Motor neuron (in vitro differentiated cells): ENCODE results near the gene SLC28A2. TPM values are rescaled to one million over a fixed set of nuclear protein-coding genes. Genes with fewer than 3 reads are reported as not detected.
"Not testable (repeated sequence)": the region's sequence is repeated elsewhere in the genome, so short reads cannot be mapped to it uniquely, and the experiment has no call there.

Experiments
- ATAC-seq, 8 experiments: fragments of 200-7000 bp; cut with Tn5 transposase; replicated peaks in 6 of 8; 2 replicates each; pipeline ENCODE4 v1.8.0; 2021; ENCODE audit warnings: mild to moderate bottlenecking in 8 of 8, moderate library complexity in 8 of 8
- H3K27ac ChIP-seq, 2 donors: fragments of 250-450 bp; sonication (Bioruptor Pico); 2 replicates each; pipeline ENCODE4 v1.9.0; 2021; ENCODE audit warnings: antibody characterized with exemption in 2 of 2, mild to moderate bottlenecking in 2 of 2, moderate library complexity in 1 of 2
- H3K4me1 ChIP-seq, 2 donors: fragments of 250-450 bp; sonication (Bioruptor Pico); replicated peaks in 1 of 2; 2 replicates each; pipeline ENCODE4 v1.6.1; 2021; ENCODE audit warnings: antibody characterized with exemption in 2 of 2, mild to moderate bottlenecking in 2 of 2, moderate library complexity in 1 of 2
- H3K4me3 ChIP-seq, 5 donors: fragments of 250-450 bp; sonication (Bioruptor Pico); 2 replicates each; pipeline ENCODE4 v1.9.0; 2021; ENCODE audit warnings: antibody characterized with exemption in 5 of 5, mild to moderate bottlenecking in 5 of 5, moderate library complexity in 4 of 5
- whole genome bisulfite sequencing, 10 experiments: fragments of 450-650 bp; shearing (Covaris generic); methylation state at CpG; one replicate each; pipeline ENCODE4 v1.0.0; 2022; 5-methylcytosine and 5-hydroxymethylcytosine counted together
- in situ Hi-C, 9 experiments: fragments of 400-800 bp; cut with MboI; loops; one replicate each; pipeline ENCODE4 v1.15.0; 2021; ENCODE audit warnings: low sequenced_read_pairs in 9 of 9, low pct_unique_long_range_greater_than_20kb in 2 of 9; ENCODE audit not compliant: unreplicated experiment in 9 of 9
- total RNA-seq, 8 experiments: library from RNA; unstranded; fragments of 300-600 nt; gene quantifications; 2 replicates each; pipeline versions ENCODE4 v1.2.3 to v1.2.4, GENCODE V29; 2022

Gene SLC28A2
- total RNA-seq, 8 experiments from 2014 or later, result 0.04 to 1.5 (median 0.44) TPM

- WGBS, 10 experiments, result 0 to 100% (median 37%) methylated on average over 1 to 9 of the region's 11 CpGs; no CpG with 5 or more reads in 1 of the 10 experiments
- Histone ChIP-seq H3K4me3 (no peak overlapping the region), H3K27ac (no peak overlapping the region), H3K4me1 (no peaks in the 10 kb centered on the region)
- no peak for ATAC-seq
- in situ Hi-C loops, result no loop called here
These were observed 17.3 kb upstream of the SLC28A2 start for GRCh38 chr15:45234562-45235235.

GRCh38 chr15:45236806-45237205 lies 15.2 kb upstream of the SLC28A2 start:
- H3K27ac ChIP-seq, ATAC-seq, H3K4me3 ChIP-seq, H3K4me1 ChIP-seq, in situ Hi-C loops: not testable (repeated sequence)
- WGBS, 10 experiments, result 20 to 67% (median 40%) methylated on average over 1 to 5 of the region's 6 CpGs; no CpG with 5 or more reads in 1 of the 10 experiments

- no peak for ATAC-seq
- 17 to 70% (median 31%) methylated on average over 1 to 5 of the region's 9 CpGs; no CpG with 5 or more reads in 2 of the 10 experiments for WGBS, 10 experiments
- Histone ChIP-seq H3K4me3 (no peak overlapping the region), H3K27ac (no peak overlapping the region), H3K4me1 (no peaks in the 10 kb centered on the region)
- in situ Hi-C loops, result no loop called here
These were observed 9.7 kb upstream of the SLC28A2 start for GRCh38 chr15:45242289-45242688.

- H3K4me3 ChIP-seq, result no peak overlapping the region
- in situ Hi-C loops, result no loop called here
- no peak overlapping the region for H3K27ac ChIP-seq
- ATAC-seq, result no peak
- H3K4me1 ChIP-seq, result no peaks in the 10 kb centered on the region
- 0 to 100% (median 85%) methylated on average over 1 to 4 of the region's 4 CpGs; no CpG with 5 or more reads in 3 of the 10 experiments for WGBS, 10 experiments
These were observed 2.8 kb upstream of the SLC28A2 start for GRCh38 chr15:45249125-45249780.

GRCh38 chr15:45253330-45253729 lies 1.3 kb downstream of the SLC28A2 start:
- ATAC-seq, result peak in 1 of 8 experiments; percentile 49
- Histone ChIP-seq H3K4me1 (no peaks in the 10 kb centered on the region), H3K27ac (no peak overlapping the region), H3K4me3 (no peak overlapping the region)
- in situ Hi-C loops, result no loop called here
- 0 to 100% (median 86%) methylated on average over 1 to 2 of the region's 2 CpGs; no CpG with 5 or more reads in 3 of the 10 experiments for WGBS, 10 experiments

GRCh38 chr15:45254405-45254804 lies 2.4 kb downstream of the SLC28A2 start:
- Histone ChIP-seq H3K27ac (no peak overlapping the region), H3K4me3 (no peak overlapping the region), H3K4me1 (no peaks in the 10 kb centered on the region)
- peak in 1 of 8 experiments; percentile 59 for ATAC-seq
- 11 to 100% (median 86%) methylated on average over 1 of the region's 1 CpG; no CpG with 5 or more reads in 1 of the 10 experiments for WGBS, 10 experiments
- in situ Hi-C loops, result no loop called here

GRCh38 chr15:45254824-45255223 lies 2.8 kb downstream of the SLC28A2 start:
- ATAC-seq, result peak in 1 of 8 experiments; percentile 40
- in situ Hi-C loops, H3K4me1 ChIP-seq, H3K4me3 ChIP-seq, H3K27ac ChIP-seq: not testable (repeated sequence)
- WGBS, 10 experiments, result 15 to 96% (median 63%) methylated on average over 1 to 6 of the region's 6 CpGs; no CpG with 5 or more reads in 1 of the 10 experiments

- in situ Hi-C loops, result no loop called here
- Histone ChIP-seq H3K4me3 (no peak overlapping the region), H3K27ac (no peak overlapping the region), H3K4me1 (no peaks in the 10 kb centered on the region)
- no peak for ATAC-seq
- 10 to 100% (median 75%) methylated on average over 1 to 2 of the region's 2 CpGs; no CpG with 5 or more reads in 1 of the 10 experiments for WGBS, 10 experiments
These were observed 7.8 kb downstream of the SLC28A2 start for GRCh38 chr15:45259796-45260195.

GRCh38 chr15:45262906-45263461 lies 10.9 kb downstream of the SLC28A2 start:
- no peaks in the 10 kb centered on the region for H3K4me1 ChIP-seq
- ATAC-seq, result no peak
- 17 to 100% (median 57%) methylated on average over 1 to 4 of the region's 4 CpGs; no CpG with 5 or more reads in 1 of the 10 experiments for WGBS, 10 experiments
- no peak overlapping the region for H3K4me3 ChIP-seq
- H3K27ac ChIP-seq, result no peak overlapping the region
- in situ Hi-C loops, result no loop called here

- 63 to 100% (median 80%) methylated on average over 1 to 2 of the region's 2 CpGs; no CpG with 5 or more reads in 2 of the 10 experiments for WGBS, 10 experiments
- Histone ChIP-seq H3K27ac (no peak overlapping the region), H3K4me1 (no peaks in the 10 kb centered on the region), H3K4me3 (no peak overlapping the region)
- peak in 1 of 8 experiments; percentile 48 for ATAC-seq
- in situ Hi-C loops, result no loop called here
These were observed 11.8 kb downstream of the SLC28A2 start for GRCh38 chr15:45263854-45264253.

- H3K27ac ChIP-seq, result no peak overlapping the region
- in situ Hi-C loops, result no loop called here
- ATAC-seq, result no peak
- WGBS, 10 experiments, result 30 to 86% (median 63%) methylated on average over 1 to 3 of the region's 3 CpGs; no CpG with 5 or more reads in 4 of the 10 experiments
- H3K4me1 ChIP-seq, result no peaks in the 10 kb centered on the region
- no peak overlapping the region for H3K4me3 ChIP-seq
These were observed 13.5 kb downstream of the SLC28A2 start for GRCh38 chr15:45265506-45265905.

GRCh38 chr15:45268135-45268534 lies 16.1 kb downstream of the SLC28A2 start:
- H3K27ac ChIP-seq, result no peak overlapping the region
- H3K4me3 ChIP-seq, result no peak overlapping the region
- no peaks in the 10 kb centered on the region for H3K4me1 ChIP-seq
- in situ Hi-C loops, result no loop called here
- WGBS, 10 experiments, result 61 to 100% (median 81%) methylated on average over 2 of the region's 2 CpGs; no CpG with 5 or more reads in 6 of the 10 experiments
- ATAC-seq, result no peak

GRCh38 chr15:45274636-45275380 lies 22.8 kb downstream of the SLC28A2 start:
- in situ Hi-C loops, result no loop called here
- H3K4me3 ChIP-seq, result no peak overlapping the region
- 44 to 79% (median 63%) methylated on average over 2 to 5 of the region's 5 CpGs for WGBS, 10 experiments
- H3K27ac ChIP-seq, result no peak overlapping the region
- H3K4me1 ChIP-seq, result peaks cover 2 to 5% of the 10 kb centered on the region in 2 donors
- no peak for ATAC-seq
